ENCODE results near the gene CAMTA1. TPM values are rescaled to one million over a fixed set of nuclear protein-coding genes. Genes with fewer than 3 reads are reported as not detected.

The CAMTA1 gene
- total and polyA plus RNA-seq, 9 of the 15 experiments (the other 6 are each of a cell fraction or from before 2014, with no cell fraction given), result 43.9 to 161 (median 65.9) TPM

DNA sequence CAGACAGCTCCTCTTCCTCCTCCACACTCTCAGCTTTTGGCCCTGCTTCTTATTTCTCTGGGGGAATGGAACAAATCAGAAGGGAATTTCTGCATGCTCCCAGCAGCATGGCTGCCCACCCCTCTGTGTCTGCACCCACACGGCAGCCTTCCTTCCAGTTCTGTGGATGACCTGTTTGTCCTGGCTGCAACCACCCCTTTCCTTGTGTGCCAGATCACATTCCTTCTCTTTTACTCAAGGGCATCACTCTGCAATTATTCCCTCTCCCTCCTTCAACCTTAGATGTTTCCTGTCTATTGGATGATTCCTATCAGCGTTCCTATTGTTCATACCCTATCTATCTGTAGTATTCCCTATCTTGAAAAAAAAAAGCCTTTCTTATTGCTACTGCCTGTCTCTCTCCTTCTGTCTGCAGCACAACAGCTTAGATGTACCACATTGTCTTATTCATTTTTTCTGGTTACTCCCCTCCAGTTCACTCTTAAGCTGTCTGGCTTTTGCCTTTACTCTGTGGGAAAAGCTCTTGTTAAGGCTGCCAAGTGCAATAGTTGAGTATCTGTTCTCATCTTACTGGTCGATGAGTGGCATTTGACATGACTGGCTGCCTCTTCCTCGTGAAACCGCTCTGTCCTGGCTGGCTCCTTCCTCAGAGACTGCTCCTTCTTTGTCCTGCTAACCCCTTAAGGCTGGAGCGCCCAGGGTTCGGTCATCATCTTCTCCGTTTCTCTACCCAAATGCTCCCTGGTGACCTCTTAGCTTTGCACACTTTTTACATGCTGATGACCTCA, 351.1 kb downstream of the CAMTA1 start (continued):
- TF ChIP-seq HINFP (tag; conservative IDR thresholded peaks at IDR 0.05; ENCODE audit: low read depth) (no peak), HMG20B (CRISPR knock-in tag; IDR thresholded peaks at IDR 0.05) (no peak), BRCA1 (IDR thresholded peaks at IDR 0.05) (no peak), BRCA1 (CRISPR knock-in tag; IDR thresholded peaks at IDR 0.05) (no peak), SMAD4 (CRISPR knock-in tag; conservative IDR thresholded peaks at IDR 0.05) (no peak), TFAM (CRISPR knock-in tag; conservative IDR thresholded peaks at IDR 0.05) (no peak), TRIM28 (IDR thresholded peaks at IDR 0.05) (no peak), FOXJ2 (tag; IDR thresholded peaks at IDR 0.05) (no peak), HDAC8 (tag; IDR thresholded peaks at IDR 0.05) (no peak), MLLT1 (IDR thresholded peaks at IDR 0.05) (no peak)
